ENCODE results near the gene TNFRSF1A. TPM values are rescaled to one million over a fixed set of nuclear protein-coding genes. Genes with fewer than 3 reads are reported as not detected.

Gene TNFRSF1A
- total RNA-seq, 3 donors from 2014 or later (not counting 1 experiment from before 2014, with no cell fraction given) = 75.7 to 116 (median 87.3) TPM

- no peaks in the 10 kb centered on the region for H3K27me3 ChIP-seq (ENCODE audit: control insufficient read depth, insufficient read depth, low read length)
- H3K27ac Mint-ChIP-seq = peak overlapping the region in 1 of 2 donors; percentile 49
- H3K4me1 ChIP-seq (ENCODE audit: control insufficient read depth, insufficient read depth, low read length) = peaks cover 27% of the 10 kb centered on the region
- ATAC-seq (no peak), DNase-seq (no peak)
- H3K9me3 Mint-ChIP-seq = no peaks in the 10 kb centered on the region
- H3K36me3 ChIP-seq (ENCODE audit: control insufficient read depth, insufficient read depth, low read length) = no peaks in the 10 kb centered on the region
- H3K4me1 Mint-ChIP-seq = peaks cover 24 to 39% of the 10 kb centered on the region in 2 donors
- TF ChIP-seq CTCF (IDR thresholded peaks at IDR 0.05) = no peak
- intact Hi-C loops (cut with micrococcal nuclease) = no loop called here
- peak overlapping the region; percentile 31 for H3K4me3 Mint-ChIP-seq
- 73% methylated on average over 4 of the region's 4 CpGs for WGBS (ENCODE audit: insufficient coverage)
- H3K27ac ChIP-seq (ENCODE audit: low read length) = no peak overlapping the region
- H3K9me3 ChIP-seq (ENCODE audit: control insufficient read depth, insufficient read depth, low read length) = no peaks in the 10 kb centered on the region
- H3K4me3 ChIP-seq (ENCODE audit: low read length) = no peak overlapping the region
- peaks cover 0 to 9% of the 10 kb centered on the region in 2 donors for H3K27me3 Mint-ChIP-seq (ENCODE audit: low read depth in 2 of 2)
- H3K36me3 Mint-ChIP-seq = no peaks in the 10 kb centered on the region
Measured at GRCh38 chr12:6377667-6377994, 35.8 kb upstream of the TNFRSF1A start.

- ATAC-seq (peak in 2 of 3 donors; percentile 54 to 59), DNase-seq (peak in 1 of 2 donors; percentile 53)
- intact Hi-C loops (cut with micrococcal nuclease) = no loop called here
- Mint-ChIP-seq H3K4me3 (peak overlapping the region; percentile 60), H3K27me3 (ENCODE audit: low read depth in 2 of 2) (peaks cover 0 to 9% of the 10 kb centered on the region in 2 donors), H3K4me1 (peaks cover 29 to 45% of the 10 kb centered on the region in 2 donors), H3K36me3 (no peaks in the 10 kb centered on the region), H3K27ac (peak overlapping the region; percentile 41 to 76), H3K9me3 (no peaks in the 10 kb centered on the region)
- Histone ChIP-seq H3K9me3 (ENCODE audit: control insufficient read depth, insufficient read depth, low read length) (no peaks in the 10 kb centered on the region), H3K4me1 (ENCODE audit: control insufficient read depth, insufficient read depth, low read length) (peaks cover 32% of the 10 kb centered on the region), H3K27me3 (ENCODE audit: control insufficient read depth, insufficient read depth, low read length) (no peaks in the 10 kb centered on the region), H3K36me3 (ENCODE audit: control insufficient read depth, insufficient read depth, low read length) (no peaks in the 10 kb centered on the region), H3K27ac (ENCODE audit: low read length) (peak overlapping the region; percentile 22), H3K4me3 (ENCODE audit: low read length) (no peak overlapping the region)
- no peak for TF ChIP-seq CTCF (IDR thresholded peaks at IDR 0.05)
- WGBS (ENCODE audit: insufficient coverage) = 30% methylated on average over 9 of the region's 10 CpGs
Measured at GRCh38 chr12:6376870-6377666, 35.2 kb upstream of the TNFRSF1A start.

GRCh38 chr12:6376079-6376869 is 34.4 kb upstream of the TNFRSF1A start:
- WGBS (ENCODE audit: insufficient coverage) = 50% methylated on average over 18 of the region's 19 CpGs
- H3K27ac ChIP-seq (ENCODE audit: low read length) = no peak overlapping the region
- ATAC-seq = peak; percentile 55 to 61 (median 57)
- H3K9me3 ChIP-seq (ENCODE audit: control insufficient read depth, insufficient read depth, low read length) = no peaks in the 10 kb centered on the region
- Mint-ChIP-seq H3K36me3 (no peaks in the 10 kb centered on the region), H3K27ac (peak overlapping the region; percentile 41 to 76), H3K9me3 (no peaks in the 10 kb centered on the region), H3K4me1 (peaks cover 29 to 46% of the 10 kb centered on the region in 2 donors), H3K4me3 (peak overlapping the region; percentile 60), H3K27me3 (ENCODE audit: low read depth in 2 of 2) (peaks cover 0 to 5% of the 10 kb centered on the region in 2 donors)
- DNase-seq = peak in 1 of 2 donors; percentile 38
- intact Hi-C loops (cut with micrococcal nuclease) = no loop called here
- peaks cover 32% of the 10 kb centered on the region for H3K4me1 ChIP-seq (ENCODE audit: control insufficient read depth, insufficient read depth, low read length)
- no peak for TF ChIP-seq CTCF (IDR thresholded peaks at IDR 0.05)
- H3K36me3 ChIP-seq (ENCODE audit: control insufficient read depth, insufficient read depth, low read length) = no peaks in the 10 kb centered on the region
- no peak overlapping the region for H3K4me3 ChIP-seq (ENCODE audit: low read length)
- no peaks in the 10 kb centered on the region for H3K27me3 ChIP-seq (ENCODE audit: control insufficient read depth, insufficient read depth, low read length)

Measured in natural killer cell (primary cell).